Peyer's patch (tissue), 4 donors: ENCODE measurements around the gene MYL7. TPM values are rescaled to one million over a fixed set of nuclear protein-coding genes. Genes with fewer than 3 reads are reported as not detected.

ENCODE experiments used
- DNase-seq, 3 donors: peaks; one replicate each; pipeline ENCODE4 v3.0.0-alpha.2; 2017 to 2019
- H3K27ac ChIP-seq, 4 donors: fragments of 200-600 bp; sonication (generic); one replicate each; pipeline ENCODE4 v1.5.1; 2016 to 2019
- H3K27me3 ChIP-seq, 2 donors: fragments of 200-600 bp; sonication (generic); one replicate each; pipeline ENCODE4 v1.5.1; 2019
- H3K36me3 ChIP-seq, 3 donors: fragments of 200-600 bp; sonication (generic); one replicate each; pipeline ENCODE4 v1.5.1; 2016 to 2019
- H3K4me1 ChIP-seq, 4 donors: fragments of 200-600 bp; sonication (generic); one replicate each; pipeline ENCODE4 v1.5.1; 2016 to 2019
- H3K4me3 ChIP-seq, 4 donors: fragments of 200-600 bp; sonication (generic); 1 replicate in 3 of 4; 2 replicates in 1 of 4; pipeline ENCODE4 v1.5.1; 2016 to 2019; ENCODE audit warnings: mild to moderate bottlenecking in 1 of 4
- H3K9me3 ChIP-seq, 4 donors: fragments of 200-600 bp; sonication (generic); one replicate each; pipeline ENCODE4 v1.5.1; 2016 to 2019; ENCODE audit warnings: mild to moderate bottlenecking in 1 of 4
- CTCF ChIP-seq, 6 experiments: fragments of 450-650 bp in 4 of 6; fragments of 200-600 bp in 2 of 6; sonication (generic) in 1 of 6; IDR thresholded peaks; one replicate each; pipeline ENCODE4 v1.5.1; 2017 to 2019; ENCODE audit warnings: antibody characterized with exemption in 6 of 6, mild to moderate bottlenecking in 3 of 6, moderate library complexity in 1 of 6
- POLR2A ChIP-seq, 2 donors: fragments of 450-650 bp; IDR thresholded peaks; one replicate each; pipeline ENCODE4 v1.5.1; 2017; ENCODE audit warnings: antibody characterized with exemption in 2 of 2, mild to moderate bottlenecking in 2 of 2, moderate library complexity in 2 of 2
- total RNA-seq, 4 donors: library from RNA; depleted of rRNA; stranded (reverse); fragments of >200 nt; gene quantifications; one replicate each; pipeline ENCODE4 v1.1.0, GENCODE V29; 2016

MYL7 gene
- total RNA-seq, 4 donors from 2014 or later: not detected

- H3K9me3 ChIP-seq: no peaks in the 10 kb centered on the region
- H3K36me3 ChIP-seq: no peaks in the 10 kb centered on the region
- peaks cover 0 to 6% of the 10 kb centered on the region in 2 donors for H3K27me3 ChIP-seq
- H3K4me3 ChIP-seq: no peak overlapping the region
- DNase-seq: no peak
- TF ChIP-seq CTCF (IDR thresholded peaks at IDR 0.05): no peak
- no peak for TF ChIP-seq POLR2A (IDR thresholded peaks at IDR 0.05)
- peak overlapping the region in 3 of 4 donors; percentile 71 to 85 (median 76) for H3K27ac ChIP-seq
- H3K4me1 ChIP-seq: peaks cover 0 to under 1% (median 0%) of the 10 kb centered on the region in 4 donors
Measured at GRCh38 chr7:44102846-44103565, 38.1 kb downstream of the MYL7 start.

- H3K4me1 ChIP-seq: peaks cover 0 to 5% (median 0%) of the 10 kb centered on the region in 4 donors
- peaks cover 0 to 6% of the 10 kb centered on the region in 2 donors for H3K27me3 ChIP-seq
- no peaks in the 10 kb centered on the region for H3K9me3 ChIP-seq
- TF ChIP-seq POLR2A (IDR thresholded peaks at IDR 0.05): no peak
- no peak for TF ChIP-seq CTCF (IDR thresholded peaks at IDR 0.05)
- no peak overlapping the region for H3K4me3 ChIP-seq
- H3K36me3 ChIP-seq: no peaks in the 10 kb centered on the region
- peak overlapping the region; percentile 26 to 66 (median 52) for H3K27ac ChIP-seq
- no peak for DNase-seq
Measured at GRCh38 chr7:44101966-44102845, 38.9 kb downstream of the MYL7 start.

GRCh38 chr7:44101303-44101965, 39.7 kb downstream of the MYL7 start:
- Histone ChIP-seq H3K4me1 (peaks cover 0 to 5% (median 0%) of the 10 kb centered on the region in 4 donors), H3K36me3 (no peaks in the 10 kb centered on the region), H3K9me3 (no peaks in the 10 kb centered on the region), H3K27me3 (peaks cover 0 to 6% of the 10 kb centered on the region in 2 donors), H3K4me3 (no peak overlapping the region), H3K27ac (peak overlapping the region; percentile 43 to 68 (median 64))
- no peak for DNase-seq
- TF ChIP-seq CTCF (IDR thresholded peaks at IDR 0.05): no peak

- Histone ChIP-seq H3K9me3 (no peaks in the 10 kb centered on the region), H3K27me3 (peaks cover 0 to 6% of the 10 kb centered on the region in 2 donors), H3K36me3 (no peaks in the 10 kb centered on the region), H3K27ac (peak overlapping the region; percentile 43 to 68 (median 64)), H3K4me3 (no peak overlapping the region), H3K4me1 (peaks cover 0 to 5% (median 0%) of the 10 kb centered on the region in 4 donors)
- TF ChIP-seq CTCF (IDR thresholded peaks at IDR 0.05) (no peak), POLR2A (IDR thresholded peaks at IDR 0.05) (no peak)
- DNase-seq: peak in 1 of 3 donors; percentile 41
Measured at GRCh38 chr7:44100458-44101302, 40.5 kb downstream of the MYL7 start.

GRCh38 chr7:44099669-44100068, 41.5 kb downstream of the MYL7 start:
- Histone ChIP-seq H3K27me3 (peaks cover 0 to 6% of the 10 kb centered on the region in 2 donors), H3K4me1 (peaks cover 0 to 8% (median 2%) of the 10 kb centered on the region in 4 donors), H3K36me3 (no peaks in the 10 kb centered on the region), H3K27ac (no peak overlapping the region), H3K4me3 (no peak overlapping the region), H3K9me3 (no peaks in the 10 kb centered on the region)
- TF ChIP-seq CTCF (IDR thresholded peaks at IDR 0.05) (no peak), POLR2A (IDR thresholded peaks at IDR 0.05) (no peak)
- DNase-seq: no peak
